Brain microvascular endothelial cell (primary cell): ENCODE measurements around the gene TMC8.

ENCODE experiments used
- DNase-seq: peaks from one replicate; pipeline ENCODE4 v3.0.0-alpha.2; 2020
- H3K27ac ChIP-seq: fragments of 250-450 bp; sonication (Bioruptor Pico); 2 replicates; pipeline ENCODE4 v1.5.1; 2020; ENCODE audit warnings: mild to moderate bottlenecking, moderate library complexity
- H3K27me3 ChIP-seq: fragments of 250-450 bp; sonication (Bioruptor Pico); replicated peaks from 2 replicates; pipeline ENCODE4 v1.5.1; 2020; ENCODE audit warnings: mild to moderate bottlenecking
- H3K36me3 ChIP-seq: fragments of 250-450 bp; sonication (Bioruptor Pico); replicated peaks from 2 replicates; pipeline ENCODE4 v1.5.1; 2020; ENCODE audit warnings: mild to moderate bottlenecking
- H3K4me3 ChIP-seq: 2 replicates; pipeline ENCODE4 v1.5.1; 2011; ENCODE audit warnings: low read depth, mild to moderate bottlenecking, control low read depth, low read length, moderate library complexity
- CTCF ChIP-seq: IDR thresholded peaks from 2 replicates; pipeline ENCODE4 v1.5.1; 2011; ENCODE audit warnings: low read depth, mild to moderate bottlenecking, moderate library complexity, low read length, control low read depth, inconsistent platforms; ENCODE audit errors: missing control alignments
- in situ Hi-C: cut with HindIII; loops from 2 replicates; pipeline ENCODE4 v1.10.0; 2017; ENCODE audit warnings: low sequenced_read_pairs, low pct_ligation_motif_present

The TMC8 gene

DNA sequence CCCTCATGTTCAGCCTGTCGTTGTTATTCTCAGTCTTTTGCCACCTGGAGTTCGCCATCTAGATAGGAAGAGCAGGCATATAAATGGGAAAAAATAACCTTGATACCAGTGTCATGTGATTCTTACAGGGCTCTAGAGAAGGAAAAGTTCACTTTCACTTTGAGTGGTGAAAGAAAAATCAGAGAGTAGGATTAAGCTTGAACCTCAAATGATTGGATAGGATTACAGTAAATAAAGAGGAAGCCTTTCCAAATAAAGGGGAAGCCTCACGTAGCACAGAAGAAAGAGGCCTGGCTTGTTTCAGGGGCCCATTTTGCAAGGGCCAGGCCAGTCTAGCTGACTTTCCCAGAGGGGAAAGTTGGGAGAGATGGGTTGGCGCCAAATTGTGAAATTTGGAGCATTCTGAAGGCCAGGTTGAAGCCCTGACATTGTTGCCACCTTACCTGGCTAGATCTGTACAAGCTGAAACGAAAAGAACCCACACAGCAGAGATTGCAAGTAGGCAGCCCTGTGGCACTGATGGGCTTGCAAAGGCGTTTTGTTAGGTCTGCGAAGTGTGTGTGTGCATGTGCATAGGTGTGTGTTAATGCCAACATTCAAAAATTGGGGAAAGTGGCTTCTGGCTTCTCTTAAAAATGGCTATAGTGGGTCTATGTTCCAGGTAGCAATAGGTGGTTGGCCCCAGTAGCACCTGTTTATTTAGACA lies 40.8 kb upstream of the TMC8 start:
- TF ChIP-seq CTCF = no peak
- in situ Hi-C loops = no loop called here
- DNase-seq = no peak
- no peak overlapping the region for H3K27ac ChIP-seq
- H3K36me3 ChIP-seq = no peaks in the 10 kb centered on the region
- H3K4me3 ChIP-seq = no peak overlapping the region
- H3K27me3 ChIP-seq = no peaks in the 10 kb centered on the region

- no peaks in the 10 kb centered on the region for H3K36me3 ChIP-seq
- in situ Hi-C loops = no loop called here
- no peak for TF ChIP-seq CTCF
- no peak for DNase-seq
- H3K27me3 ChIP-seq = no peaks in the 10 kb centered on the region
- no peak overlapping the region for H3K27ac ChIP-seq
- no peak overlapping the region for H3K4me3 ChIP-seq
Observed at GRCh38 chr17:78092794-78093324, 37.7 kb upstream of the TMC8 start.

DNA sequence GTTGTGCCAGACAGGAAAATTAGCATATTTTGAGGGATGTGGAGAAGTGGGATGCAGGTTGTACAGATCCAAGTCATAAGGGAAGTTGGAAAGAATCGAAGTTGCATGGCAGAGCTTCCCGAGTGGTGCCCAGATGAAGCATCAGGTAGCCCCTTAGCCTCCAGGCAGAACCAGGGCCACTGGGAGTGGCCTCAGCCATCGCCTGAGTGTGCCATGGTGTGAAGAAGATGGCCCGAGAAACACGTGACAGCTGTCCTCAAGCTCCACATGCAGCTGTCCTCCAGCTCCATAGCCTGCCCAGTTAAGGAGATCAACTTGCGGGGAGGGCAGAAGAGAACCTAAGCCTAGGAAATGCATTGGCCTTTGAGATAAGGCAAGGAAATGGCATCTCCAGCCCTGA lies 35.5 kb upstream of the TMC8 start:
- H3K27ac ChIP-seq = no peak overlapping the region
- H3K36me3 ChIP-seq = peaks cover 4% of the 10 kb centered on the region
- in situ Hi-C loops = no loop called here
- DNase-seq = no peak
- no peaks in the 10 kb centered on the region for H3K27me3 ChIP-seq
- no peak overlapping the region for H3K4me3 ChIP-seq
- TF ChIP-seq CTCF = no peak

- no peak for DNase-seq
- Histone ChIP-seq H3K4me3 (no peak overlapping the region), H3K27me3 (no peaks in the 10 kb centered on the region), H3K27ac (no peak overlapping the region), H3K36me3 (peaks cover 4% of the 10 kb centered on the region)
- TF ChIP-seq CTCF = no peak
- in situ Hi-C loops = no loop called here
Observed at GRCh38 chr17:78096093-78096492, 34.5 kb upstream of the TMC8 start.

DNA sequence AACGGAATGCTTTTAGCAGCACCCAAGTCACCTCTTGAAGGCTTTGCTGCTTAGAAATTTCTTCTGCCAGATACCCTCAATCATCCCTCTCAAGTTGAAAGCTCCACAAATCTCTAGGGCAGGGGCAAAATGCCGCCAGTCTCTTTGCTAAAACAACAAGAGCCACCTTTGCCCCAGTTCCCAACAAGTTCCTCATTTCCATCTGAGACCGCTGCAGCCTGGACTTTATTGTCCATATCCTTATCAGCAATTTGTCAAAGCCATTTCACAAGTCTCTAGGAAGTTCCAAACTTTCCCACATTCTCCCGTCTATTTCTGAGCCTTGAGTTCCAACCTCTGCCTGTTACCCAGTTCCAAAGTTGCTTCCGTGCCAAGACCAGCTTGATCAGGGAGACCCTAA lies 29.5 kb upstream of the TMC8 start:
- no peak for TF ChIP-seq CTCF
- DNase-seq = no peak
- H3K27ac ChIP-seq = no peak overlapping the region
- H3K36me3 ChIP-seq = peaks cover 4% of the 10 kb centered on the region
- no peak overlapping the region for H3K4me3 ChIP-seq
- in situ Hi-C loops = no loop called here
- H3K27me3 ChIP-seq = no peaks in the 10 kb centered on the region

DNA sequence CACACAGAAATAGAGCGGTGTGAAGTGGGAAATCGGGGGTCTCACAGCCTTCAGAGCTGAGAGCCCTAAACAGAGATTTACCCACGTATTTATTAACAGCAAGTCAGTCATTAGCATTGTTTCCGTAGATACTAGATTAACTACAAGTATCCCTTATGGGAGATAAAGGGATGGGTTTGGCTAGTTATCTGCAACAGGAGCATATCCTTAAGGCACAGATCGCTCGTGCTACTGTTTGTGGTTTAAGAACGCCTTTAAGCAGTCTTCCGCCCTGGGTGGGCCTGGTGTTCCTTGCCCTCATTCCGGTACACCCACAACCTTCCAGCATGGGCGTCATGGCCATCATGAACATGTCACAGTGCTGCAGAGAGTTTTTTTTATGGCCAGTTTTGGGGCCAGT lies 29.0 kb upstream of the TMC8 start:
- DNase-seq = no peak
- H3K27ac ChIP-seq = no peak overlapping the region
- no peak overlapping the region for H3K4me3 ChIP-seq
- H3K27me3 ChIP-seq = no peaks in the 10 kb centered on the region
- peaks cover 4% of the 10 kb centered on the region for H3K36me3 ChIP-seq
- no peak for TF ChIP-seq CTCF
- in situ Hi-C loops = no loop called here
